Cardiac muscle cell (in vitro differentiated cells and primary cell): ENCODE data around the gene ULBP2. TPM values are rescaled to one million over a fixed set of nuclear protein-coding genes. Genes with fewer than 3 reads are reported as not detected.
"Not testable (repeated sequence)": the region's sequence is repeated elsewhere in the genome, so short reads cannot be mapped to it uniquely, and the experiment has no call there.

Experiments
- DNase-seq, 2 donors: peaks; one replicate each; pipeline versions ENCODE4 v3.0.0 to v3.0.0-alpha.2; 2010 to 2017; ENCODE audit warnings: low read depth in 1 of 2, low spot score in 1 of 2
- H3K27ac ChIP-seq: fragments of 200-600 bp; sonication (generic); 2 replicates; pipeline ENCODE4 v1.5.1; 2016
- H3K27me3 ChIP-seq: fragments of 200-600 bp; sonication (generic); 2 replicates; pipeline ENCODE4 v1.6.0; 2016; ENCODE audit warnings: control low read depth
- H3K36me3 ChIP-seq: fragments of 200-600 bp; sonication (generic); 2 replicates; pipeline ENCODE4 v1.5.1; 2016; ENCODE audit warnings: control low read depth
- H3K4me1 ChIP-seq: fragments of 200-600 bp; sonication (generic); 2 replicates; pipeline ENCODE4 v1.8.1; 2017; ENCODE audit warnings: low read depth, mild to moderate bottlenecking, mixed run types
- H3K4me3 ChIP-seq: fragments of 200-600 bp; sonication (generic); 2 replicates; pipeline ENCODE4 v1.5.1; 2016; ENCODE audit warnings: mild to moderate bottlenecking
- H3K9me3 ChIP-seq: fragments of 200-600 bp; sonication (generic); 2 replicates; pipeline ENCODE4 v1.5.1; 2017; ENCODE audit warnings: low read depth, mild to moderate bottlenecking, control low read depth
- CTCF ChIP-seq: IDR thresholded peaks from 2 replicates; pipeline ENCODE4 v1.5.1; 2012; ENCODE audit warnings: low read depth, mild to moderate bottlenecking, low read length
- polyA plus RNA-seq: library from polyadenylated mRNA; unstranded; fragments of >200 nt; fragmentation: Nextera tagmentation; extraction: Ambion mirVana; gene quantifications from 2 replicates; pipeline ENCODE4 v1.2.1, GENCODE V29; 2016
- total RNA-seq: library from RNA; depleted of rRNA; stranded (reverse); fragments of >200 nt; gene quantifications from 2 replicates; pipeline ENCODE4 v1.2.3, GENCODE V29; 2016

Gene ULBP2
- total and polyA plus RNA-seq, 2 experiments from 2014 or later, result not detected

- Histone ChIP-seq H3K27ac (no peak overlapping the region), H3K36me3 (no peaks in the 10 kb centered on the region), H3K9me3 (no peaks in the 10 kb centered on the region), H3K27me3 (peaks cover 100% of the 10 kb centered on the region), H3K4me3 (no peak overlapping the region), H3K4me1 (no peaks in the 10 kb centered on the region)
- no peak for DNase-seq
- no peak for TF ChIP-seq CTCF
Measured at GRCh38 chr6:149969635-149970034, 27.8 kb downstream of the ULBP2 start.

GRCh38 chr6:149974394-149974793 lies 32.6 kb downstream of the ULBP2 start:
- not testable (repeated sequence) for H3K4me1 ChIP-seq

GRCh38 chr6:149974825-149975224 lies 33.0 kb downstream of the ULBP2 start:
- TF ChIP-seq CTCF, result no peak
- Histone ChIP-seq H3K36me3 (no peaks in the 10 kb centered on the region), H3K4me1 (no peaks in the 10 kb centered on the region), H3K4me3 (no peak overlapping the region), H3K27ac (no peak overlapping the region), H3K27me3 (peaks cover 100% of the 10 kb centered on the region), H3K9me3 (no peaks in the 10 kb centered on the region)
- no peak for DNase-seq

More at GRCh38 chr6:149974394-149974793, 32.6 kb downstream of the ULBP2 start:
- H3K36me3 ChIP-seq, H3K9me3 ChIP-seq, H3K4me3 ChIP-seq, DNase-seq, H3K27ac ChIP-seq: not testable (repeated sequence)
- peaks cover 100% of the 10 kb centered on the region for H3K27me3 ChIP-seq

GRCh38 chr6:149975400-149975799 lies 33.6 kb downstream of the ULBP2 start:
- Histone ChIP-seq H3K27ac (no peak overlapping the region), H3K4me3 (no peak overlapping the region), H3K27me3 (peaks cover 100% of the 10 kb centered on the region), H3K9me3 (no peaks in the 10 kb centered on the region), H3K4me1 (no peaks in the 10 kb centered on the region), H3K36me3 (no peaks in the 10 kb centered on the region)
- DNase-seq, result no peak
- TF ChIP-seq CTCF, result no peak

GRCh38 chr6:149977221-149977620 lies 35.4 kb downstream of the ULBP2 start:
- Histone ChIP-seq H3K27me3 (peaks cover 100% of the 10 kb centered on the region), H3K4me3 (no peak overlapping the region), H3K36me3 (no peaks in the 10 kb centered on the region), H3K9me3 (no peaks in the 10 kb centered on the region), H3K4me1 (no peaks in the 10 kb centered on the region), H3K27ac (no peak overlapping the region)
- TF ChIP-seq CTCF, result no peak
- DNase-seq, result no peak

- Histone ChIP-seq H3K36me3 (no peaks in the 10 kb centered on the region), H3K27me3 (peaks cover 100% of the 10 kb centered on the region), H3K4me1 (no peaks in the 10 kb centered on the region), H3K27ac (no peak overlapping the region), H3K9me3 (no peaks in the 10 kb centered on the region), H3K4me3 (no peak overlapping the region)
- DNase-seq, result no peak
- no peak for TF ChIP-seq CTCF
Measured at GRCh38 chr6:149978610-149979009, 36.8 kb downstream of the ULBP2 start.
